Airway epithelial cell (primary cell): ENCODE results near the gene DEPDC1. TPM values are rescaled to one million over a fixed set of nuclear protein-coding genes. Genes with fewer than 3 reads are reported as not detected.

Source experiments
- total RNA-seq: library from RNA; depleted of rRNA; stranded (reverse); fragments of >200 nt; gene quantifications from 2 replicates; pipeline ENCODE4 v1.2.3, GENCODE V29; 2015

Gene DEPDC1, protein sequence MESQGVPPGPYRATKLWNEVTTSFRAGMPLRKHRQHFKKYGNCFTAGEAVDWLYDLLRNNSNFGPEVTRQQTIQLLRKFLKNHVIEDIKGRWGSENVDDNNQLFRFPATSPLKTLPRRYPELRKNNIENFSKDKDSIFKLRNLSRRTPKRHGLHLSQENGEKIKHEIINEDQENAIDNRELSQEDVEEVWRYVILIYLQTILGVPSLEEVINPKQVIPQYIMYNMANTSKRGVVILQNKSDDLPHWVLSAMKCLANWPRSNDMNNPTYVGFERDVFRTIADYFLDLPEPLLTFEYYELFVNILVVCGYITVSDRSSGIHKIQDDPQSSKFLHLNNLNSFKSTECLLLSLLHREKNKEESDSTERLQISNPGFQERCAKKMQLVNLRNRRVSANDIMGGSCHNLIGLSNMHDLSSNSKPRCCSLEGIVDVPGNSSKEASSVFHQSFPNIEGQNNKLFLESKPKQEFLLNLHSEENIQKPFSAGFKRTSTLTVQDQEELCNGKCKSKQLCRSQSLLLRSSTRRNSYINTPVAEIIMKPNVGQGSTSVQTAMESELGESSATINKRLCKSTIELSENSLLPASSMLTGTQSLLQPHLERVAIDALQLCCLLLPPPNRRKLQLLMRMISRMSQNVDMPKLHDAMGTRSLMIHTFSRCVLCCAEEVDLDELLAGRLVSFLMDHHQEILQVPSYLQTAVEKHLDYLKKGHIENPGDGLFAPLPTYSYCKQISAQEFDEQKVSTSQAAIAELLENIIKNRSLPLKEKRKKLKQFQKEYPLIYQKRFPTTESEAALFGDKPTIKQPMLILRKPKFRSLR
- 12.5 and 15.9 TPM in 2 replicates for total RNA-seq

GRCh38 chr1:68496680-68497357 lies at the start of gene DEPDC1:
TSS of gene DEPDC1 (minus strand) at chr1:68497082. CDS start at chr1:68496999, 83 bp downstream.

DNA sequence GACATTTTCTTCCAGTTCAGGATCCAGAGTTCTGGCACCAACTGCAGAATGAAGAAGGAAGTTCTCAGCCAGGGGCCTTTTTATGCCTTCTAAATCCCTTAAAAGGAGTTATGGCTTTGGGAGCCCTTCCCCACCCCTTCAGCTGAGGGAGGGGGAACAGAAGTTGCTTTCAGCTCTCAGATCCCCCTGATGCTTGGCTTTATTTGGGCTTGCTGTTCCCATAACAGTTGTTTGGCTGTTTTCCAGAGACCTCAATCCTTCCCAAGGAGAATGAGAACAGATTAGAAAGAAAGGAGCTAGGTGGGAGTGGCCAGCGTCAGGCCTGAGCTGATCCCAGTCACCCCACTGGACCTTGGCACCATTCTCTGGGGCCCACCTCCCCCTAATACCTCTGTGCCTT lies 47.0 kb downstream of the DEPDC1 start, which contains the start of gene RPE65:
Gene RPE65 (minus strand): TSS at position 54 of the 400 bp plus-strand sequence. CDS start 49 bp downstream, at position 5.

Other genes starting within 250 kb of the DEPDC1 start
- not detected in 2 replicates for gene RPE65, start 47.1 kb downstream of the DEPDC1 start, total RNA-seq